ENCODE measurements around the gene MTUS2. TPM values are rescaled to one million over a fixed set of nuclear protein-coding genes. Genes with fewer than 3 reads are reported as not detected.

Gene MTUS2
- total and polyA plus RNA-seq, 4 donors, result under 0.01 to 0.70 (median 0.15) TPM

- Histone ChIP-seq H3K9me3 (ENCODE audit: control insufficient read depth in 4 of 4, low read length in 3 of 4) (no peaks in the 10 kb centered on the region), H3K4me3 (ENCODE audit: low read depth in 1 of 3, low read length in 3 of 3) (no peak overlapping the region), H3K27ac (ENCODE audit: low read depth in 1 of 2, low read length in 2 of 2) (no peak overlapping the region), H3K27me3 (ENCODE audit: control insufficient read depth in 4 of 4, insufficient read depth in 4 of 4, low read length in 3 of 4) (no peaks in the 10 kb centered on the region), H3K4me1 (ENCODE audit: control insufficient read depth in 4 of 4, insufficient read depth in 4 of 4, low read length in 3 of 4) (no peaks in the 10 kb centered on the region), H3K36me3 (ENCODE audit: control insufficient read depth in 4 of 4, insufficient read depth in 3 of 4, low read depth in 1 of 4, low read length in 3 of 4) (no peaks in the 10 kb centered on the region), H3K9ac (ENCODE audit: low read depth in 1 of 2, low read length in 2 of 2) (no peak overlapping the region)
- 89% methylated on average over 7 of the region's 7 CpGs for WGBS
- no peak for DNase-seq (ENCODE audit: low spot score)
- TF ChIP-seq NR2F2 (IDR thresholded peaks at IDR 0.05) (no peak), RAD21 (IDR thresholded peaks at IDR 0.05) (no peak), YY1 (IDR thresholded peaks at IDR 0.05) (no peak), EGR1 (IDR thresholded peaks at IDR 0.05; ENCODE audit: low read depth in 2 of 2) (no peak), HNF4A (conservative IDR thresholded peaks at IDR 0.05) (no peak), TAF1 (conservative IDR thresholded peaks at IDR 0.05) (no peak), FOXA2 (IDR thresholded peaks at IDR 0.05) (no peak), MAX (IDR thresholded peaks at IDR 0.05) (no peak), GABPA (IDR thresholded peaks at IDR 0.05 in 1 of 2, conservative IDR thresholded peaks at IDR 0.05 in 1 of 2) (no peak), ATF3 (IDR thresholded peaks at IDR 0.05) (no peak), REST (IDR thresholded peaks at IDR 0.05) (no peak)
Observed at GRCh38 chr13:29499506-29500165, 679.5 kb downstream of the MTUS2 start.

GRCh38 chr13:29500386-29500785, 680.2 kb downstream of the MTUS2 start:
- no peaks in the 10 kb centered on the region for H3K4me1 ChIP-seq (ENCODE audit: control insufficient read depth in 4 of 4, insufficient read depth in 4 of 4, low read length in 3 of 4)
- TF ChIP-seq CTCF (IDR thresholded peaks at IDR 0.05; ENCODE audit: low read depth, low read length, missing input control) (no peak), ATF3 (IDR thresholded peaks at IDR 0.05) (no peak), TAF1 (conservative IDR thresholded peaks at IDR 0.05) (no peak), RAD21 (IDR thresholded peaks at IDR 0.05) (no peak), NR2F2 (IDR thresholded peaks at IDR 0.05) (no peak), RXRA (IDR thresholded peaks at IDR 0.05) (no peak), HNF4G (IDR thresholded peaks at IDR 0.05) (no peak), FOXA1 (IDR thresholded peaks at IDR 0.05) (no peak), YY1 (IDR thresholded peaks at IDR 0.05) (no peak), SP1 (IDR thresholded peaks at IDR 0.05) (no peak), GABPA (IDR thresholded peaks at IDR 0.05 in 1 of 2, conservative IDR thresholded peaks at IDR 0.05 in 1 of 2) (no peak), JUND (IDR thresholded peaks at IDR 0.05) (no peak), MAX (IDR thresholded peaks at IDR 0.05) (no peak), FOXA2 (IDR thresholded peaks at IDR 0.05) (no peak), HNF4A (conservative IDR thresholded peaks at IDR 0.05) (no peak)
- H3K27me3 ChIP-seq (ENCODE audit: control insufficient read depth in 4 of 4, insufficient read depth in 4 of 4, low read length in 3 of 4), result peaks cover 0 to 2% (median 0%) of the 10 kb centered on the region in 4 donors
- H3K9me3 ChIP-seq (ENCODE audit: control insufficient read depth in 4 of 4, low read length in 3 of 4), result no peaks in the 10 kb centered on the region
- H3K9ac ChIP-seq (ENCODE audit: low read depth in 1 of 2, low read length in 2 of 2), result no peak overlapping the region
- no peak overlapping the region for H3K4me3 ChIP-seq (ENCODE audit: low read depth in 1 of 3, low read length in 3 of 3)
- 91% methylated on average over 7 of the region's 7 CpGs for WGBS
- DNase-seq (ENCODE audit: low spot score), result no peak
- H3K27ac ChIP-seq (ENCODE audit: low read depth in 1 of 2, low read length in 2 of 2), result no peak overlapping the region
- no peaks in the 10 kb centered on the region for H3K36me3 ChIP-seq (ENCODE audit: control insufficient read depth in 4 of 4, insufficient read depth in 3 of 4, low read depth in 1 of 4, low read length in 3 of 4)
